Measurements from ENCODE around the gene ASCC1. TPM values are rescaled to one million over a fixed set of nuclear protein-coding genes. Genes with fewer than 3 reads are reported as not detected.

ASCC1 gene
- total RNA-seq, 4 donors from 2014 or later: 26.8 to 37.7 (median 34.9) TPM

DNA sequence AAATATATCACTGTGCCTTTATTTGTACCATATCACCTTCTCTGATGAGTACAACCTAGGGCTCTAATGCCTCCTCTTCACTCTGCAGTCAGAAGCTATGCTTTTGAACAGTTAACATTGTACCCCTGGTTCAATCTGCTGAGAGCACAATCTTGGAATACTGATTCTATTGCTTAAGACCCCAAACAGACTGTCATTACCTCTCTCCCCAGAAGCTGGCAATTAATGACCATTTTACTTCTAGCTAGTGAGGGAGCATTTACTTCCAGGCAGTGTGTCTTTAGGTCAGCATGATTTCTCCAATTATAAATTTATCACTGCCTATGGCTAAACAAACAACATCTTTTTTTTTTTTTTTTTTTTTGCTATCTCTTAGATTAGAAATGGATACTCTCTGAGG lies 91.7 kb downstream of the ASCC1 start:
- TF ChIP-seq, protein P1, sequence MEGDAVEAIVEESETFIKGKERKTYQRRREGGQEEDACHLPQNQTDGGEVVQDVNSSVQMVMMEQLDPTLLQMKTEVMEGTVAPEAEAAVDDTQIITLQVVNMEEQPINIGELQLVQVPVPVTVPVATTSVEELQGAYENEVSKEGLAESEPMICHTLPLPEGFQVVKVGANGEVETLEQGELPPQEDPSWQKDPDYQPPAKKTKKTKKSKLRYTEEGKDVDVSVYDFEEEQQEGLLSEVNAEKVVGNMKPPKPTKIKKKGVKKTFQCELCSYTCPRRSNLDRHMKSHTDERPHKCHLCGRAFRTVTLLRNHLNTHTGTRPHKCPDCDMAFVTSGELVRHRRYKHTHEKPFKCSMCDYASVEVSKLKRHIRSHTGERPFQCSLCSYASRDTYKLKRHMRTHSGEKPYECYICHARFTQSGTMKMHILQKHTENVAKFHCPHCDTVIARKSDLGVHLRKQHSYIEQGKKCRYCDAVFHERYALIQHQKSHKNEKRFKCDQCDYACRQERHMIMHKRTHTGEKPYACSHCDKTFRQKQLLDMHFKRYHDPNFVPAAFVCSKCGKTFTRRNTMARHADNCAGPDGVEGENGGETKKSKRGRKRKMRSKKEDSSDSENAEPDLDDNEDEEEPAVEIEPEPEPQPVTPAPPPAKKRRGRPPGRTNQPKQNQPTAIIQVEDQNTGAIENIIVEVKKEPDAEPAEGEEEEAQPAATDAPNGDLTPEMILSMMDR (IDR thresholded peaks at IDR 0.05; ENCODE audit: low read depth): no peak

DNA sequence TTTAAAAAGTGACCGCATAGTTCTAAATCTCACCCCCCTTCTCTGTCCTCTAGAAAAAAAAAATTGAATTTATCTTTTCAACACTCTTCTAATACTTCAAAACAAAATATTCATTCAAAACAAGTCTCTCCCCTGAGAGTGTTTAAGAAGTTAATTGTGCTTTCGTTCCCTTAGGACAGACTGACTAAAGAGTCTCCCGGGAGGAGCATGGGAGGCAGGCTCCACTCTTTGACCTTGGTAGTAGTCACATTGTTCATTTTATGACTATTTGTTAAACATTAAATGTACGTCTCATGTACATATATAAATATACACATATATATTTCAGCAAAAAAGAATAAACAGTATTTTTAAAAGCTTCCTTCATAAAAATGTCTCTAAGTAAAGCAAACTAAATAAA lies 92.5 kb downstream of the ASCC1 start:
- TF ChIP-seq, protein P1 (IDR thresholded peaks at IDR 0.05; ENCODE audit: low read depth): no peak

DNA sequence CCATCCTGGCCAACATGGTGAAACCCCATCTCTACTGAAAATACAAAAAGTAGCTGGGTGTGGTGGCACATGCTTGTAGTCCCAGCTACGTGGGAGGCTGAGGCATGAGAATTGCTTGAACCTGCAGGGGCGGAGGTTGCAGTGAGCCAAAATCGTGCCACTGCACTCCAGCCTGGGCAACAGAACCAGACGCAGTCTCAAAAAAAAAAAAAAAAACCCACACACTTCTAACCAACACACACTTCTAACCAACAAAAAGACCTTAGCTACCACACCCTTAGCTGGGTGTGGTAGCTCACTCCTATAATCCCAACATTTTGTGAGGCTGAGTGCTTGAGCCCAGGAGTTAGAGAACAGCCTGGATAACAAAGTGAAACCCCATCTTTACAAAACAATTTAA lies 93.9 kb downstream of the ASCC1 start:
- TF ChIP-seq, protein P1 (IDR thresholded peaks at IDR 0.05; ENCODE audit: low read depth): no peak

DNA sequence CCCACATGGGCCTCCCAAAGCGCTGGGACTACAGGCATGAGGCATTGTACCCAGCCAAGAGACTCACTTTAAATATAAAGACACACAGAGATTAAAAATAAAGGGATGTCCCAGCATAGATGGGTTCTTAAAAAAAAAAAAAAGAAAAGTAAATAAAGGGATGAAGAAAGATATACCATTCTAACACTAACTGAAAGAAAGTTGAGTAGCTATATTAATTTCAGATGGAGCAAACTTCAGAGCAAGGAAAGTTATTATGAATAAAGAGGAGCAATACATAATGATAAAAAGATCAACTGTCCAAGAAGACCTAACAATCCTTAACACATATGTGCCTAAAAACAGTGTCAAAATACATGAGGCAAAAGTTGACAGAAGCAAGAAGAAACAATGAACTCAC lies 94.7 kb downstream of the ASCC1 start:
- TF ChIP-seq, protein P1 (IDR thresholded peaks at IDR 0.05; ENCODE audit: low read depth): no peak

DNA sequence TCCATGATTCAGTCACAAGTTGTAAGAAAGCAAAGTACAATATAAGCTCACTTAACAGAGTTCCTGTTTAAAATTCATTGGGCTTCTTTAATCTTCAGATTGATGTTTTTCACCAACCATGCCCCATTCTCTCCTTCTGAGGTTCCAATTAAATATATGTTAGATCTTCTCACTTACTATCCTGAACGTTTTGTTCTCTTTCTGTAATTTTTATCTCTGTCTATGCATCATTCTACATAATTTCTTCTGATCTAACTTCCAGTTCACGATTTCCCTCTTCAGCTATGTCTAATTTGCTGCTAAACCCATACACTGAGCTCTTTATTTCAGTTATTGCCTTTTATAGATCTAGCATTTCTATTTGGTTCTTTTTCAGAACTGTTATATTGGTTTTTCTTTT lies 99.7 kb downstream of the ASCC1 start:
- TF ChIP-seq, protein P1 (IDR thresholded peaks at IDR 0.05; ENCODE audit: low read depth): no peak

DNA sequence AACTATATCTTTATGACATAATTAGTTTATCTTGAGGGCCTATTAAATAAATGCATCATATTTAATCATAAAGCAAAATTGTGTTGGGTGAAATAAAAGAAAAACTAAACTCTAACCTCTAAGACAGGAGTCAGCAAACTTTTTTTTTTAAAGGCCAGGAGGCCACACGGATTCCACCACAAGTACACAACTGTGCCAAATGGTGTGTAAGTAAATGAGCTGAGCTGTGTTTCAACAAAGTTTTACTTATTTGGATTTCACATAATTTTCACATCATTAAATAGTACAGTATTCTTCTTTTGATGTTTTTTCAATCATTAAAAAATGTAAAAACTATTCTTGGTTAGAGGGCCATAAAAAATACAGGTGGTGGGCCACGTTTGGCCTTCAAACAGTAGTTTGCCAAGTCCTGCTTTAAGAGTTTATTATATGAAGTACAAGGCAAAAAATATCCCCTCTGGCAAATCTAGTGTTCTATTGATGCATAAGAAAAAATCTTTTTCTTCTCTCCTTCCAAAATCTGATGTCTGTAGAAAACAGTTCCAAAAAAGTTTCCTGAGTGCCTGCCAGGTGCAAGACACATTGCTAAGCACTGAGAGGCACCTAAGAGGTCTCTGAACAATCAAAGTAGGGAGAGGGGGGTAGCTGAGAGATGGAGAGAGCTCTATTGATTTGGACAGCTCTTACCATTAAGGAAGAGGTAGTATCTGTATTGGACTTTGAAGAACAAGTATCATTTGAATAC lies 101.2 kb downstream of the ASCC1 start:
- TF ChIP-seq, protein P1 (IDR thresholded peaks at IDR 0.05; ENCODE audit: low read depth): no peak

DNA sequence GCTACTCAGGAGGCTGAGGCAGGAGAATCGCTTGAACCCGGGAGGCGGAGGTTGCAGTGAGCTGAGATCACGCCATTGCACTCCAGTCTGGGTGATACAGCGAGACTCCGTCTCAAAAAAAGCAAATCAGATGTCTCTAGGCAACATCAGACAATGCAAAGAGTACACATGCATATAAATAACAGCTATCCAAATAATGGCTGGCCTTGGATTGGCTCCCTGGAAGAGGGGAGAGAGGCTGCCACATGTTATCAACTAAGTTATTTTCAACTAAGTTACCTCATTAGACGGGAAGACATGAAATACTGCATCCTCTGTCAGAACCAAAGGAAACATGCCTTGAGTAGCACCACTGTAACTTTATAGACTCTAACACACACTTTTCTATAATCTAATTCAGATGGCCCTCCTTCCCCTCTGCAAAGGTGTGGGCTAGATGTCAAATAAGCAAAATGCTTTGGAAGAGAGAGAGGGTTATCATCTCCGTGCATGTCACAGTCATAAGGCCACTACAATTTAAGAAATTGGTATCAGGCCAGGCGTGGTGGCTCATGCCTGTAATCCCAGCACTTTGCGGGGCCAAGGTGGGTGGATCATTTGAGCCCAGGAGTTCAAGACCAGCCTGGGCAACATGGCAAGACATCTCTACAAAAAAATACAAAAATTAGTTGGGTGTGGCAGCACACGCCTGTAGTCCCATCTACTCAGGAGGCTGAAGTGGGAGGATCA lies 105.2 kb downstream of the ASCC1 start:
- TF ChIP-seq, protein P1 (IDR thresholded peaks at IDR 0.05; ENCODE audit: low read depth): no peak

Data from subcutaneous adipose tissue (tissue), 4 donors.